WTC11 (cell line): Measurements from ENCODE around the gene DDT. TPM values are rescaled to one million over a fixed set of nuclear protein-coding genes. Genes with fewer than 3 reads are reported as not detected.
"Not testable (repeated sequence)": the region's sequence is repeated elsewhere in the genome, so short reads cannot be mapped to it uniquely, and the experiment has no call there.

Source experiments
- ATAC-seq: fragments of 200-7000 bp; cut with Tn5 transposase; 2 replicates; pipeline ENCODE4 v1.10.0; 2021; ENCODE audit warnings: mild to moderate bottlenecking, moderate library complexity
- CTCF ChIA-PET: fragments of 300-600 bp; sonication (Branson Sonifier 250); formaldehyde crosslinking; loops from one replicate; lab custom pipeline; 2021; ENCODE audit warnings: antibody characterized with exemption; lab: Charles Lee
- POLR2A ChIA-PET: fragments of 350-600 bp; sonication (Branson Sonifier 250); formaldehyde crosslinking; loops from one replicate; lab custom pipeline; 2021; ENCODE audit warnings: antibody characterized with exemption; lab: Charles Lee
- DNase-seq: peaks from one replicate; pipeline ENCODE4 v3.0.0; 2021; ENCODE audit warnings: low spot score
- H3K27ac Mint-ChIP-seq: 2 replicates; pipeline ENCODE4 v1.8.0; 2021; ENCODE audit warnings: mixed read lengths
- H3K27me3 Mint-ChIP-seq: 2 replicates; pipeline ENCODE4 v1.8.0; 2021; ENCODE audit warnings: low read depth, mild to moderate bottlenecking, moderate library complexity, mixed read lengths
- H3K36me3 Mint-ChIP-seq: 2 replicates; pipeline ENCODE4 v1.8.0; 2021; ENCODE audit warnings: mixed read lengths
- H3K4me1 Mint-ChIP-seq: 2 replicates; pipeline ENCODE4 v1.8.0; 2022; ENCODE audit warnings: mixed read lengths
- H3K4me3 Mint-ChIP-seq: 2 replicates; pipeline ENCODE4 v1.8.0; 2021; ENCODE audit warnings: mild to moderate bottlenecking, moderate library complexity, mixed read lengths
- H3K9me3 Mint-ChIP-seq: 2 replicates; pipeline ENCODE4 v1.8.0; 2021; ENCODE audit warnings: mixed read lengths
- AFF4 ChIP-seq: sonication (generic); formaldehyde crosslinking; IDR thresholded peaks from 2 replicates; pipeline ENCODE4 v1.8.1; 2023; ENCODE audit warnings: mild to moderate bottlenecking, missing genetic modification reagents, borderline replicate concordance
- AR ChIP-seq: fragments of 250-450 bp; sonication (Bioruptor Pico); IDR thresholded peaks from 2 replicates; pipeline ENCODE4 v1.9.0; 2021; ENCODE audit warnings: mild to moderate bottlenecking
- CTCF ChIP-seq: fragments of 200-600 bp; IDR thresholded peaks from 2 replicates; pipeline ENCODE4 v1.8.0; 2022; ENCODE audit warnings: antibody characterized with exemption
- EMX1 ChIP-seq: fragments of 250-450 bp; sonication (Bioruptor Pico); IDR thresholded peaks from 2 replicates; pipeline ENCODE4 v1.8.0; 2021; ENCODE audit warnings: mild to moderate bottlenecking
- ESRRA ChIP-seq: sonication (generic); formaldehyde crosslinking; IDR thresholded peaks from 2 replicates; pipeline ENCODE4 v1.8.1; 2022; ENCODE audit warnings: mild to moderate bottlenecking, missing genetic modification reagents, borderline replicate concordance
- ETV6 ChIP-seq: sonication (generic); formaldehyde crosslinking; IDR thresholded peaks from 2 replicates; pipeline ENCODE4 v1.8.1; 2022; ENCODE audit warnings: mild to moderate bottlenecking, missing genetic modification reagents
- FOXJ3 ChIP-seq: sonication (generic); formaldehyde crosslinking; IDR thresholded peaks from 2 replicates; pipeline ENCODE4 v1.9.0; 2021; ENCODE audit warnings: missing genetic modification reagents, mild to moderate bottlenecking, borderline replicate concordance
- GABPB1 ChIP-seq: sonication (generic); formaldehyde crosslinking; IDR thresholded peaks from 2 replicates; pipeline ENCODE4 v1.8.1; 2023; ENCODE audit warnings: mild to moderate bottlenecking, missing genetic modification reagents
- HMGA2 ChIP-seq: fragments of 250-450 bp; sonication (Bioruptor Pico); IDR thresholded peaks from 2 replicates; pipeline ENCODE4 v1.4.0; 2021; ENCODE audit warnings: mild to moderate bottlenecking, moderate library complexity
- JAZF1 ChIP-seq: fragments of 250-450 bp; sonication (Bioruptor Pico); IDR thresholded peaks from 2 replicates; pipeline ENCODE4 v1.9.0; 2021; ENCODE audit warnings: moderate library complexity, mild to moderate bottlenecking, inconsistent platforms
- NFATC4 ChIP-seq: fragments of 250-450 bp; sonication (Bioruptor Pico); IDR thresholded peaks from 2 replicates; pipeline ENCODE4 v1.9.0; 2021; ENCODE audit warnings: mild to moderate bottlenecking
- TCF7 ChIP-seq: sonication (generic); formaldehyde crosslinking; IDR thresholded peaks from 2 replicates; pipeline ENCODE4 v1.8.0; 2022; ENCODE audit warnings: mild to moderate bottlenecking, low read depth, missing genetic modification reagents, moderate library complexity
- ZNF317 ChIP-seq: sonication (generic); formaldehyde crosslinking; IDR thresholded peaks from 2 replicates; pipeline ENCODE4 v1.8.1; 2023; ENCODE audit warnings: low read depth, mild to moderate bottlenecking, moderate library complexity, missing genetic modification reagents, borderline replicate concordance
- ZNF416 ChIP-seq: fragments of 250-450 bp; sonication (Bioruptor Pico); IDR thresholded peaks from 2 replicates; pipeline ENCODE4 v1.9.0; 2021; ENCODE audit warnings: mild to moderate bottlenecking, inconsistent platforms
- total RNA-seq: library from RNA; stranded (reverse); gene quantifications from 3 replicates; pipeline ENCODE4 v1.2.3, GENCODE V29; 2021

DDT gene
- total RNA-seq, 1 experiment from 2014 or later, result 238 TPM

DNA sequence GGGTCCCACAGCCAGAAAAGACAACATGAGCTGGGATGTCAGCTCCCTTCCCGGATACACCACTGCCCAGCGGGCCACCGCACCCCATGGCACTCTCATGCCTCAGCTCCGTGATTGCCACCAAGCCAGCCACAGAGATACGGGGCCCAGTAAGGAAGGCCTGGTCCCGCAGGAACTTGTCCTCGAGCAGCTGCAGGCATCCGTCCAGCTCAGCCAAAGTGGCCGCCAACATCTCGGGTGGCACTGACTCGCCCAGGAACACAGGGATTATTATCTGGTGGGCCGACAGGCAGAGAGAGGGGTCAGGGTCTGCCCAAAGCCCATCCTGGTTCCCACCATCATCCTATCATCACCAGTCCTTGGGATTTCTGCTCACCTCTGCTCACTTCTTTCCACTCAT lies 3.1 kb upstream of the DDT start:
- H3K27ac Mint-ChIP-seq, DNase-seq, H3K36me3 Mint-ChIP-seq, H3K9me3 Mint-ChIP-seq, H3K4me1 Mint-ChIP-seq, CTCF ChIA-PET, POLR2A ChIA-PET, H3K4me3 Mint-ChIP-seq, H3K27me3 Mint-ChIP-seq, ATAC-seq: not testable (repeated sequence)

DNA sequence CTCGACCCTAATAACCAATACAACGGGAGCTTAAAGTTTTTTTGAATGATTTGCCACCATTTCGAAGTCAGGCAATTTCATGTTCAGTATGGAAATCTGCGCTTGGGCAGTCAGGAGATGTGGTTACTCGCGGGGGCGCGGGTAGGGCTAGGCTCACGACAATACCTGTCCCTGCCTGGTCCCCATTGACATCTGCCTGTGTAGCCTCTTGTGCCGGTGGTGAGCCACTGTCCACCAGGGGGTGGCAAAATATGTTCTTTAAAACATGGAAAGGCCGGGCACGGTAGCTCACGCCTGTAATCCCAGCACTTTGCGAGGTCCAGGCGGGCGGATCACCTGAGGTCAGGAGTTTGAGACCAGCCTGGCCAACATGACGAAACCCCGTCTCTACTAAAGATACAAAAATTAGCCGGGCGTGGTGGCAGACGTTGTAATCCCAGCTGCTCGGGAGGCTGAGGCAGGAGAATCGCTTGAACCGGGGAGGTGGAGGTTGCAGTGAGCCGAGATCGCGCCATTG lies 653 bp upstream of the DDT start:
- H3K4me1 Mint-ChIP-seq, H3K9me3 Mint-ChIP-seq, POLR2A ChIA-PET, H3K27me3 Mint-ChIP-seq, CTCF ChIA-PET, H3K4me3 Mint-ChIP-seq, DNase-seq, H3K27ac Mint-ChIP-seq: not testable (repeated sequence)
- ATAC-seq, result peak; percentile 39
- H3K36me3 Mint-ChIP-seq, result peaks cover 16% of the 10 kb centered on the region

DNA sequence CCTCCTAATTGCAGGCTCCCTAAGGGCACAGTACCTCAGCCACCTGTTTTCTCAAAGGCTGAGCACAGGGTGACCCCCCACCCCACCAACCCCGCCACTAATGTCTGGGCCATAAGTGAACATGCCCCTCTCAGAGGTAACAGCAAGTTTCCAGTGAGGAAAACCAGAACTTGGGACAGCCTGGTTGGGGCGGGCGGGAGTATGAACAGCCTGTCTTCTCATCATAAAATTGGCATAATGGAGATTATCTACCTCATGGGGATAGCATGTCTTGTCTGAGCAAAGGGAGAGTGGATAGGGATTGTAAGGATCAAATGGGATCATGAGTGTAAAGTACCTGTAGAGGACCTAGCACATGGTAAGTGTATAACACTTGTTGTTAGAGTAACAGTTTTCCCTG lies 2.3 kb downstream of the DDT start:
- peaks cover 26% of the 10 kb centered on the region for H3K36me3 Mint-ChIP-seq
- H3K27ac Mint-ChIP-seq, H3K4me1 Mint-ChIP-seq, ATAC-seq, H3K4me3 Mint-ChIP-seq, H3K27me3 Mint-ChIP-seq, DNase-seq, POLR2A ChIA-PET, CTCF ChIA-PET, H3K9me3 Mint-ChIP-seq: not testable (repeated sequence)

- POLR2A ChIA-PET, result interaction anchor here (1.4 kb wide), 1 partner anchor 77 kb away, joined by 3 read pairs; the partner anchor contains the start of gene MIF
- Mint-ChIP-seq H3K27me3 (no peaks in the 10 kb centered on the region), H3K4me1 (peaks cover 8% of the 10 kb centered on the region), H3K9me3 (no peaks in the 10 kb centered on the region), H3K27ac (peak overlapping the region; percentile 11; the same call in 1 of the 2 replicates), H3K36me3 (peaks cover 26% of the 10 kb centered on the region), H3K4me3 (no peak overlapping the region)
- no peak for ATAC-seq
- no peak for DNase-seq
- TF ChIP-seq EMX1 (CRISPR knock-in tag), result 0 out of 2 replicates have a peak, but pooled peaks have one; percentile 54
- no peak for TF ChIP-seq HMGA2 (CRISPR knock-in tag)
- 0 out of 2 replicates have a peak, but pooled peaks have one; percentile 7 for TF ChIP-seq NFATC4 (CRISPR knock-in tag)
- CTCF ChIA-PET, result interaction anchor here (0.6 kb wide), 1 partner anchor 186 kb away, joined by 3 read pairs; no protein-coding TSS in a partner anchor
These were observed 3.3 kb downstream of the DDT start for GRCh38 chr22:23970816-23971486.

GRCh38 chr22:23970201-23970641 lies 4.0 kb downstream of the DDT start:
- Mint-ChIP-seq H3K36me3 (peaks cover 26% of the 10 kb centered on the region), H3K4me3 (peak overlapping the region; percentile 2; the same call in 1 of the 2 replicates), H3K27ac (peak overlapping the region; percentile 2), H3K9me3 (no peaks in the 10 kb centered on the region), H3K27me3 (no peaks in the 10 kb centered on the region), H3K4me1 (peaks cover 8% of the 10 kb centered on the region)
- POLR2A ChIA-PET, result interaction anchor here (1.4 kb wide), 1 partner anchor 76 kb away, joined by 3 read pairs; the partner anchor contains the start of gene MIF
- TF ChIP-seq FOXJ3 (CRISPR knock-in tag), result no peak
- no peak for TF ChIP-seq JAZF1 (CRISPR knock-in tag)
- no peak for TF ChIP-seq AFF4 (CRISPR knock-in tag)
- no peak for TF ChIP-seq TCF7 (CRISPR knock-in tag)
- TF ChIP-seq ETV6 (CRISPR knock-in tag), result no peak
- TF ChIP-seq ZNF317, result no peak
- no peak for TF ChIP-seq ESRRA
- no peak for TF ChIP-seq AR (CRISPR knock-in tag)
- TF ChIP-seq ZNF416 (CRISPR knock-in tag), result no peak
- no peak for TF ChIP-seq CTCF
- no peak for TF ChIP-seq GABPB1 (CRISPR knock-in tag)
- CTCF ChIA-PET, result no interaction called here
- ATAC-seq, result no peak
- DNase-seq, result no peak
